CD14-positive monocyte (primary cell): Measurements from ENCODE around the gene CC2D1A. TPM values are rescaled to one million over a fixed set of nuclear protein-coding genes. Genes with fewer than 3 reads are reported as not detected.

Experiments used
- DNase-seq, 3 donors: peaks; one replicate each; pipeline ENCODE4 v3.0.0-alpha.2; 2011 to 2022
- H2AFZ ChIP-seq: 2 replicates; pipeline ENCODE4 v1.6.0; 2012; ENCODE audit warnings: mild to moderate bottlenecking, low read depth, low read length, inconsistent platforms; ENCODE audit not compliant: insufficient read depth, poor library complexity, severe bottlenecking
- H3K27ac ChIP-seq, 2 donors: 1 replicate in 1 of 2; 2 replicates in 1 of 2; pipeline ENCODE4 v1.5.1; 2012 to 2013; ENCODE audit warnings: low read length in 2 of 2, control low read depth in 1 of 2, inconsistent platforms in 1 of 2, low read depth in 1 of 2, mild to moderate bottlenecking in 1 of 2
- H3K27me3 ChIP-seq, 2 donors: one replicate each; pipeline versions ENCODE4 v1.6.0 to v1.6.1; 2011 to 2013; ENCODE audit warnings: low read length in 2 of 2; ENCODE audit not compliant: control insufficient read depth in 2 of 2, insufficient read depth in 2 of 2
- H3K36me3 ChIP-seq, 2 donors: replicated peaks in 1 of 2; 1 replicate in 1 of 2; 2 replicates in 1 of 2; pipeline versions ENCODE4 v1.5.1 to v1.6.1; 2012 to 2013; ENCODE audit warnings: low read length in 2 of 2, control low read depth in 1 of 2, inconsistent platforms in 1 of 2, mild to moderate bottlenecking in 1 of 2; ENCODE audit not compliant: insufficient read depth in 2 of 2, control insufficient read depth in 1 of 2
- H3K4me1 ChIP-seq, 2 donors: 1 replicate in 1 of 2; 2 replicates in 1 of 2; pipeline versions ENCODE4 v1.5.1 to v1.6.1; 2012 to 2013; ENCODE audit warnings: low read length in 2 of 2, control low read depth in 1 of 2, inconsistent platforms in 1 of 2, mild to moderate bottlenecking in 1 of 2, moderate library complexity in 1 of 2; ENCODE audit not compliant: insufficient read depth in 2 of 2, control insufficient read depth in 1 of 2
- H3K4me2 ChIP-seq: replicated peaks from 2 replicates; pipeline ENCODE3; 2012; ENCODE audit warnings: low read length, moderate library complexity, mild to moderate bottlenecking; ENCODE audit not compliant: poor library complexity, severe bottlenecking; ENCODE audit errors: extremely low read depth
- H3K4me3 ChIP-seq, 3 experiments: fragments of 200-600 bp in 1 of 3; sonication (generic) in 1 of 3; replicated peaks in 1 of 3; 1 replicate in 2 of 3; 2 replicates in 1 of 3; pipeline ENCODE4 v1.5.1; 2011 to 2013; ENCODE audit warnings: low read length in 3 of 3, mild to moderate bottlenecking in 3 of 3, control low read depth in 2 of 3, low read depth in 2 of 3, inconsistent platforms in 1 of 3, moderate library complexity in 1 of 3
- H3K79me2 ChIP-seq: 2 replicates; pipeline ENCODE4 v1.6.0; 2012; ENCODE audit warnings: mild to moderate bottlenecking, control low read depth, inconsistent platforms, low read length, moderate library complexity; ENCODE audit not compliant: insufficient read depth
- H3K9ac ChIP-seq: 2 replicates; pipeline ENCODE4 v1.6.0; 2017; ENCODE audit warnings: low read length, mild to moderate bottlenecking; ENCODE audit not compliant: insufficient read depth, poor library complexity, severe bottlenecking
- H3K9me3 ChIP-seq, 2 donors: replicated peaks in 1 of 2; 1 replicate in 1 of 2; 2 replicates in 1 of 2; pipeline versions ENCODE4 v1.5.1 to v1.6.1; 2012 to 2013; ENCODE audit warnings: low read length in 2 of 2, control low read depth in 1 of 2; ENCODE audit not compliant: control insufficient read depth in 1 of 2, insufficient read depth in 1 of 2
- H4K20me1 ChIP-seq: 2 replicates; pipeline ENCODE4 v1.6.0; 2012; ENCODE audit warnings: mild to moderate bottlenecking, low read length, control low read depth, moderate library complexity; ENCODE audit not compliant: insufficient read depth
- H3K27ac Mint-ChIP-seq, 7 donors: one replicate each; pipeline ENCODE4 v1.8.0; 2020; ENCODE audit warnings: mild to moderate bottlenecking in 7 of 7, mixed read lengths in 7 of 7, moderate library complexity in 6 of 7, inconsistent platforms in 2 of 7
- H3K27me3 Mint-ChIP-seq, 3 donors: one replicate each; pipeline ENCODE4 v1.8.0; 2021 to 2022; ENCODE audit warnings: low read depth in 3 of 3, mild to moderate bottlenecking in 3 of 3, mixed read lengths in 3 of 3, moderate library complexity in 3 of 3, inconsistent platforms in 1 of 3
- H3K36me3 Mint-ChIP-seq, 2 donors: one replicate each; pipeline ENCODE4 v1.8.0; 2020; ENCODE audit warnings: mixed read lengths in 2 of 2, inconsistent platforms in 1 of 2, mild to moderate bottlenecking in 1 of 2
- H3K4me1 Mint-ChIP-seq: one replicate; pipeline ENCODE4 v1.8.0; 2020; ENCODE audit warnings: mild to moderate bottlenecking, mixed read lengths
- H3K4me3 Mint-ChIP-seq, 2 donors: one replicate each; pipeline ENCODE4 v1.8.0; 2020; ENCODE audit warnings: mild to moderate bottlenecking in 2 of 2, mixed read lengths in 2 of 2, moderate library complexity in 1 of 2
- H3K9me3 Mint-ChIP-seq, 7 donors: one replicate each; pipeline ENCODE4 v1.8.0; 2020 to 2022; ENCODE audit warnings: mixed read lengths in 7 of 7, mild to moderate bottlenecking in 6 of 7, moderate library complexity in 6 of 7, inconsistent platforms in 2 of 7
- CTCF ChIP-seq: fragments of 200-600 bp; IDR thresholded peaks from one replicate; pipeline ENCODE4 v1.8.0; 2022; ENCODE audit warnings: antibody characterized with exemption, mild to moderate bottlenecking
- WGBS: methylation state at CpG from one replicate; pipeline ENCODE4 v1.1.5; 2013; ENCODE audit warnings: missing lambda C conversion rate; ENCODE audit not compliant: insufficient coverage; 5-methylcytosine and 5-hydroxymethylcytosine counted together
- intact Hi-C, 2 donors: fragments of 100-400 bp; cut with micrococcal nuclease; formaldehyde crosslinking; loops; one replicate each; pipeline versions ENCODE4 v1.15.0 to v1.15.1; 2023
- polyA plus RNA-seq, 3 donors: library from polyadenylated mRNA; depleted of rRNA in 1 of 3; unstranded in 2 of 3; stranded (reverse) in 1 of 3; fragments of 300-500 nt in 2 of 3; fragments of >200 nt in 1 of 3; fragmentation: Illumina TruSeq in 2 of 3; gene quantifications; 1 replicate in 2 of 3; 2 replicates in 1 of 3; pipeline ENCODE4 v1.2.3, GENCODE V29; 2012 to 2021

Gene CC2D1A
- polyA plus RNA-seq, 3 donors = 4.6 to 27.0 (median 6.2) TPM

GRCh38 chr19:13960863-13961784, 55.1 kb downstream of the CC2D1A start:
- H3K4me3 ChIP-seq = no peak overlapping the region
- peaks cover 54 to 80% of the 10 kb centered on the region in 2 donors for H3K36me3 Mint-ChIP-seq
- WGBS = 96% methylated on average over 23 of the region's 39 CpGs

More at GRCh38 chr19:13960863-13961784, 55.1 kb downstream of the CC2D1A start:
- Histone ChIP-seq H3K36me3 (peaks cover 78 to 95% of the 10 kb centered on the region in 2 donors), H3K9ac (no peak overlapping the region), H3K27me3 (no peaks in the 10 kb centered on the region), H3K4me1 (no peaks in the 10 kb centered on the region), H4K20me1 (peaks cover 15% of the 10 kb centered on the region), H3K27ac (no peak overlapping the region), H2AFZ (no peak overlapping the region), H3K9me3 (no peaks in the 10 kb centered on the region), H3K79me2 (peaks cover under 1% of the 10 kb centered on the region), H3K4me2 (no peak overlapping the region)
- TF ChIP-seq CTCF = no peak
- DNase-seq = no peak
- Mint-ChIP-seq H3K27ac (peak overlapping the region in 2 of 7 donors; percentile 14 to 77), H3K9me3 (no peaks in the 10 kb centered on the region), H3K4me1 (no peaks in the 10 kb centered on the region), H3K4me3 (no peak overlapping the region), H3K27me3 (no peaks in the 10 kb centered on the region)
- intact Hi-C loops = no loop called here
